ENCODE measurements around the gene RTN4IP1. TPM values are rescaled to one million over a fixed set of nuclear protein-coding genes. Genes with fewer than 3 reads are reported as not detected.

Gene RTN4IP1
- total and polyA plus RNA-seq, 2 of the 13 experiments (the other 11 are each of a cell fraction or from before 2014, with no cell fraction given): 5.5 to 17.2 TPM

- TF ChIP-seq MXD3 (CRISPR knock-in tag; IDR thresholded peaks at IDR 0.05): no peak
- no peak for TF ChIP-seq SMYD3 (CRISPR knock-in tag; IDR thresholded peaks at IDR 0.05)
- no peak for TF ChIP-seq ZNF382 (CRISPR knock-in tag; IDR thresholded peaks at IDR 0.05; ENCODE audit: borderline replicate concordance)
- no peak for TF ChIP-seq MAFK (conservative IDR thresholded peaks at IDR 0.05 in 1 of 2, IDR thresholded peaks at IDR 0.05 in 1 of 2; ENCODE audit: low read length in 2 of 2)
- no peak for TF ChIP-seq ZNF350 (CRISPR knock-in tag; IDR thresholded peaks at IDR 0.05; ENCODE audit: borderline replicate concordance, low read depth)
- TF ChIP-seq FOXK1 (CRISPR knock-in tag; IDR thresholded peaks at IDR 0.05; ENCODE audit: borderline replicate concordance, low read depth): no peak
Observed at GRCh38 chr6:106671651-106672050, 42.4 kb upstream of the RTN4IP1 start (continued).

GRCh38 chr6:106670236-106670635 is 40.9 kb upstream of the RTN4IP1 start:
- no peaks in the 10 kb centered on the region for H3K4me1 ChIP-seq (ENCODE audit: insufficient read depth, low read length)
- no peaks in the 10 kb centered on the region; a peak in 1 of 5 replicates for H3K36me3 ChIP-seq (replicated peaks in 1 of 2; ENCODE audit: control insufficient read depth in 1 of 2, insufficient read depth in 2 of 2, low read length in 2 of 2)
- BruUV-seq (replicated peaks): no TSS peak
- POLR2A ChIA-PET: no interaction called here
- FAIRE-seq: no peak
- H3K9ac ChIP-seq (ENCODE audit: insufficient read depth, low read depth, low read length): no peak overlapping the region
- no peaks in the 10 kb centered on the region for H3K79me2 ChIP-seq (ENCODE audit: insufficient read depth, low read length)
- H2AFZ ChIP-seq (ENCODE audit: low read length): no peak overlapping the region
- intact Hi-C loops (cut with micrococcal nuclease; ENCODE audit: unreplicated experiment) (no loop called here), in situ Hi-C loops (cut with HindIII; ENCODE audit: extremely low pct_ligation_motif_present, low pct_unique_long_range_greater_than_20kb) (no loop called here)
- no peak overlapping the region for H3K27ac ChIP-seq (ENCODE audit: extremely low read length, insufficient read depth, low read length)
- H4K20me1 ChIP-seq (ENCODE audit: insufficient read depth, low read length): no peaks in the 10 kb centered on the region
- DNase-seq (ENCODE audit: low spot score): no peak
- CTCF ChIA-PET (ENCODE audit: low intra/inter-chr PET ratio, low total read pairs): no interaction called here
- H3K4me2 ChIP-seq (ENCODE audit: low read depth, low read length): no peak overlapping the region
- WGBS (ENCODE audit: low lambda C conversion rate): 96% methylated on average over 6 of the region's 6 CpGs
- no peak for ATAC-seq
- no peak overlapping the region for H3K4me3 ChIP-seq (replicated peaks in 1 of 3; ENCODE audit: insufficient read depth in 1 of 3, low read depth in 2 of 3, low read length in 3 of 3)
- no peaks in the 10 kb centered on the region for H3K27me3 ChIP-seq (ENCODE audit: control insufficient read depth in 1 of 2, insufficient read depth in 2 of 2, low read length in 2 of 2)
- H3K9me3 ChIP-seq (ENCODE audit: low read length): no peaks in the 10 kb centered on the region
- no peak for TF ChIP-seq NRL (CRISPR knock-in tag; IDR thresholded peaks at IDR 0.05; ENCODE audit: borderline replicate concordance)
- 0 out of 2 replicates have a peak, but pooled peaks have one; percentile 18 for TF ChIP-seq LCORL (IDR thresholded peaks at IDR 0.05)
- TF ChIP-seq LCORL (CRISPR knock-in tag; IDR thresholded peaks at IDR 0.05): no peak
- TF ChIP-seq SP5 (CRISPR knock-in tag; IDR thresholded peaks at IDR 0.05; ENCODE audit: borderline replicate concordance, low read depth): no peak
- no peak for TF ChIP-seq ZNF318 (CRISPR knock-in tag; IDR thresholded peaks at IDR 0.05)

All from HepG2 (cell line).